Spleen (tissue), 11 donors: ENCODE data around the gene PRDX3. TPM values are rescaled to one million over a fixed set of nuclear protein-coding genes. Genes with fewer than 3 reads are reported as not detected.

ENCODE experiments used
- DNase-seq: peaks from one replicate; pipeline ENCODE4 v3.0.0-alpha.2; 2020
- H3K27ac ChIP-seq, 8 donors: fragments of 200-600 bp; sonication (generic) in 7 of 8; 1 replicate in 4 of 8; 2 replicates in 4 of 8; pipeline versions ENCODE4 v1.5.0 to v1.8.0; 2016 to 2021; ENCODE audit warnings: inconsistent platforms in 4 of 8, mild to moderate bottlenecking in 4 of 8, moderate library complexity in 1 of 8
- H3K27me3 ChIP-seq, 7 donors: fragments of 200-600 bp; sonication (generic) in 6 of 7; replicated peaks in 1 of 7; 1 replicate in 4 of 7; 2 replicates in 3 of 7; pipeline versions ENCODE4 v1.5.0 to v1.8.0; 2016 to 2021; ENCODE audit warnings: inconsistent platforms in 3 of 7, mild to moderate bottlenecking in 1 of 7
- H3K36me3 ChIP-seq, 6 donors: fragments of 200-600 bp; sonication (generic) in 5 of 6; 1 replicate in 4 of 6; 2 replicates in 2 of 6; pipeline versions ENCODE4 v1.5.0 to v1.8.0; 2016 to 2021; ENCODE audit warnings: inconsistent platforms in 2 of 6
- H3K4me1 ChIP-seq, 6 donors: fragments of 200-600 bp; sonication (generic) in 5 of 6; 1 replicate in 3 of 6; 2 replicates in 3 of 6; pipeline versions ENCODE4 v1.5.0 to v1.8.0; 2016 to 2021; ENCODE audit warnings: inconsistent platforms in 3 of 6
- H3K4me3 ChIP-seq, 8 donors: fragments of 200-600 bp; sonication (generic) in 7 of 8; 1 replicate in 4 of 8; 2 replicates in 4 of 8; pipeline versions ENCODE4 v1.5.0 to v1.8.0; 2016 to 2021; ENCODE audit warnings: inconsistent platforms in 4 of 8, mild to moderate bottlenecking in 4 of 8, moderate library complexity in 2 of 8
- H3K9me3 ChIP-seq, 8 donors: fragments of 200-600 bp; sonication (generic) in 7 of 8; 1 replicate in 4 of 8; 2 replicates in 4 of 8; pipeline versions ENCODE4 v1.5.0 to v1.8.0; 2016 to 2021; ENCODE audit warnings: inconsistent platforms in 4 of 8
- POLR2A ChIP-seq, 3 donors: fragments of 450-650 bp; IDR thresholded peaks; one replicate each; pipeline ENCODE4 v1.5.1; 2017; ENCODE audit warnings: antibody characterized with exemption in 3 of 3, mild to moderate bottlenecking in 1 of 3
- POLR2AphosphoS5 ChIP-seq, 3 donors: sonication (generic); formaldehyde crosslinking; IDR thresholded peaks; one replicate each; pipeline ENCODE4 v1.5.1; 2017; ENCODE audit warnings: antibody characterized with exemption in 3 of 3
- WGBS, 5 donors: extraction: QIAGEN DNeasy Blood & Tissue Kit in 3 of 5; methylation state at CpG; one replicate each; pipeline versions ENCODE4 v1.1.5 to v1.1.7; 2013 to 2018; 5-methylcytosine and 5-hydroxymethylcytosine counted together
- intact Hi-C: fragments of 100-400 bp; cut with DNase I; formaldehyde crosslinking; loops from one replicate; pipeline ENCODE4 v1.15.0; 2023; ENCODE audit warnings: low total_unique reads
- polyA plus RNA-seq, 3 donors: library from polyadenylated mRNA; stranded (reverse); fragments of 200-250 nt; gene quantifications; one replicate each; pipeline ENCODE4 v1.2.1, GENCODE V29; 2013
- total RNA-seq, 7 donors: library from RNA; depleted of rRNA in 3 of 7; stranded (reverse); fragments of >200 nt in 3 of 7; fragmentation: NEBNext Ultra II Directional in 4 of 7; extraction: Animal tissue kit (Norgen Biotek cat#: 25700) in 4 of 7; gene quantifications; one replicate each; pipeline versions ENCODE4 v1.1.0 to v1.2.1, GENCODE V29; 2016 to 2021
- TF ChIP-seq, protein P1 (sequence below), 11 experiments: fragments of 200-600 bp in 7 of 11; fragments of 450-650 bp in 4 of 11; sonication (generic) in 4 of 11; IDR thresholded peaks in 8 of 11; conservative IDR thresholded peaks in 3 of 11; 1 replicate in 7 of 11; 2 replicates in 4 of 11; pipeline versions ENCODE4 v1.4.0 to v1.8.0; 2016 to 2021; ENCODE audit warnings: antibody characterized with exemption in 11 of 11, inconsistent platforms in 4 of 11, mild to moderate bottlenecking in 1 of 11
- donor health status: healthy with polysubstance abuse.
- donor health status: DM: no; HTN: no; CAD: no; lungs with moderate emphysema.
- donor health status: DM: no; HTN: no; CAD: no.
- donor health status: Bipolar disorder and iron deficiency.
- donor health status: healthy.
- donor health status: DM: no; HTN: no; CAD: no.
- donor health status: DM: yes; HTN: yes; CAD: no.

PRDX3 gene
- total and polyA plus RNA-seq, 10 donors, result 61.9 to 138 (median 96.5) TPM

DNA sequence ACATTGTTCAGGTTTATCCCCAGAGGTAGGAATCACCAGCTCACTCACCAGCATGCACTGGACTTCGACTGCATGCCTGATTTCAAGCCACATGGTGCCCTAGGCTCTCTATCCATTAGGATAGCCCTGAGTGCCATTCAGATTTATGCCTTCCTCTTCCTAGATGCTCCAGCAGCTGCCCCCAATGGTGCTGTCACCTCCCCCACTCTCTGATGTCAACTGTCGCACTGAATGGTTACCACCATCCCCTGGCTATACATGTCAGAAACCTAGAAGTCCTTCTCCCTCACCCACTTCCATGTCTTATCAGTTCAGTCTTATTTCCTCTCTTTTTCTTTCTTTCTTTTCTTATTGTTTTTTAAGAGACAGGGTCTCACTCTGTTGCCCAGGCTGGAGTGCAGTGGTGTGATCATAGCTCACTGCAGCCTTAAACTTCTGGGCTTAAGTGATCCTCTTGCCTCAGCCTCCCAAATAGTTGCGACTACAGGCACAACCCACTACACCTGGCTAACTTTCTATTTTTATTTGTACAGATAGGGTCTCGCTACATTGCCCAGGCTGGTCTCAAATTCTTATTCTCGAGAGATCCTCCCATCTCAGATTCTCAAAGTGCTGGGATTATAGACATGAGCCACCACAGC is 16.0 kb downstream of the PRDX3 start:
- peaks cover 5 to 49% (median 22%) of the 10 kb centered on the region in 6 donors for H3K4me1 ChIP-seq
- 85 to 97% (median 91%) methylated on average over 5 of the region's 5 CpGs for WGBS, 5 donors
- H3K36me3 ChIP-seq, result peaks cover 0 to 59% (median 27%) of the 10 kb centered on the region in 6 donors
- no peak overlapping the region for H3K27ac ChIP-seq
- no peaks in the 10 kb centered on the region for H3K27me3 ChIP-seq
- TF ChIP-seq POLR2A (IDR thresholded peaks at IDR 0.05), result no peak
- no peak for TF ChIP-seq POLR2AphosphoS5 (IDR thresholded peaks at IDR 0.05)
- TF ChIP-seq, protein P1, sequence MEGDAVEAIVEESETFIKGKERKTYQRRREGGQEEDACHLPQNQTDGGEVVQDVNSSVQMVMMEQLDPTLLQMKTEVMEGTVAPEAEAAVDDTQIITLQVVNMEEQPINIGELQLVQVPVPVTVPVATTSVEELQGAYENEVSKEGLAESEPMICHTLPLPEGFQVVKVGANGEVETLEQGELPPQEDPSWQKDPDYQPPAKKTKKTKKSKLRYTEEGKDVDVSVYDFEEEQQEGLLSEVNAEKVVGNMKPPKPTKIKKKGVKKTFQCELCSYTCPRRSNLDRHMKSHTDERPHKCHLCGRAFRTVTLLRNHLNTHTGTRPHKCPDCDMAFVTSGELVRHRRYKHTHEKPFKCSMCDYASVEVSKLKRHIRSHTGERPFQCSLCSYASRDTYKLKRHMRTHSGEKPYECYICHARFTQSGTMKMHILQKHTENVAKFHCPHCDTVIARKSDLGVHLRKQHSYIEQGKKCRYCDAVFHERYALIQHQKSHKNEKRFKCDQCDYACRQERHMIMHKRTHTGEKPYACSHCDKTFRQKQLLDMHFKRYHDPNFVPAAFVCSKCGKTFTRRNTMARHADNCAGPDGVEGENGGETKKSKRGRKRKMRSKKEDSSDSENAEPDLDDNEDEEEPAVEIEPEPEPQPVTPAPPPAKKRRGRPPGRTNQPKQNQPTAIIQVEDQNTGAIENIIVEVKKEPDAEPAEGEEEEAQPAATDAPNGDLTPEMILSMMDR (IDR thresholded peaks at IDR 0.05 in 8 of 11, conservative IDR thresholded peaks at IDR 0.05 in 3 of 11), result no peak
- no peak for DNase-seq
- H3K9me3 ChIP-seq, result no peaks in the 10 kb centered on the region
- intact Hi-C loops, result no loop called here
- no peak overlapping the region for H3K4me3 ChIP-seq

DNA sequence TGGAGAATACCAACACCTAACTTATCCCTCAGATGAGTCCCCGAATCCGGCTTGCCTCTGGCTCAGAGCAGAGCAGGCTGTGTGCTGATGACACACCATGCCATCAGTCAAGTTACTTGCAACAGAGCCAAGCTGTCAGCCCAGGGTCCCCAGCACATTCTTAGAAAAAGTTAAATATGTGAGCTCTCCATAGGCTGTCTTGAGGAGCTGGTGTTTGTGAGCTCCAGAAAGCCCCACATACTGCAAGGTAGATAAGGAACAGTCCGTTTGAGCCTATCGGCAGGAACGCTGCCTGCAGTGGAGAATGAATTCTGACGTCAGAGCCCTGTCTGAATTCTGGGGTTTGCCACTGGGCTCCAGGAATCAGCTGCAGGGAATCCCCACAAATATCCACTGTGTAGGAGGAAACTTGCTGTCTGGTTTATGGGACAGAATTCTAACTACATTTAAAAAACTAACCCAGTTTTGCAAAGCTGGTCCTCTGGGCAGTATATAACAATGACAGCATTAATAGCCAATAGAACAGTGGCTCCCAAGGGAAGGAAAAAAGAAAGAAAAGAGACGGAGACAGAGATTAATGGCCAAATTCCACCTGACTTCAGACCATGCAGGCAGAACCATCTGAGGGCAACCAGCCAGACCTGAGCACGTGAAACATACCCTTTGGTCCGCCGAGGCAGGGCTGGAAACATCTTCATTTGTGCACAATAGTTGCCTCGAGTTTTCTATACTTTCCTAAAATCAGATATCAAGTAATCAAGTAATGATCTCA is 16.7 kb downstream of the PRDX3 start:
- H3K36me3 ChIP-seq, result peaks cover 0 to 60% (median 28%) of the 10 kb centered on the region in 6 donors
- H3K27ac ChIP-seq, result no peak overlapping the region
- no peak overlapping the region for H3K4me3 ChIP-seq
- H3K27me3 ChIP-seq, result no peaks in the 10 kb centered on the region
- 81 to 87% (median 84%) methylated on average over 11 of the region's 11 CpGs for WGBS, 5 donors
- TF ChIP-seq, protein P1 (IDR thresholded peaks at IDR 0.05 in 8 of 11, conservative IDR thresholded peaks at IDR 0.05 in 3 of 11), result no peak
- TF ChIP-seq POLR2AphosphoS5 (IDR thresholded peaks at IDR 0.05), result no peak
- no peak for TF ChIP-seq POLR2A (IDR thresholded peaks at IDR 0.05)
- intact Hi-C loops, result no loop called here
- no peaks in the 10 kb centered on the region for H3K9me3 ChIP-seq
- peaks cover 5 to 43% (median 21%) of the 10 kb centered on the region in 6 donors for H3K4me1 ChIP-seq
- no peak for DNase-seq

DNA sequence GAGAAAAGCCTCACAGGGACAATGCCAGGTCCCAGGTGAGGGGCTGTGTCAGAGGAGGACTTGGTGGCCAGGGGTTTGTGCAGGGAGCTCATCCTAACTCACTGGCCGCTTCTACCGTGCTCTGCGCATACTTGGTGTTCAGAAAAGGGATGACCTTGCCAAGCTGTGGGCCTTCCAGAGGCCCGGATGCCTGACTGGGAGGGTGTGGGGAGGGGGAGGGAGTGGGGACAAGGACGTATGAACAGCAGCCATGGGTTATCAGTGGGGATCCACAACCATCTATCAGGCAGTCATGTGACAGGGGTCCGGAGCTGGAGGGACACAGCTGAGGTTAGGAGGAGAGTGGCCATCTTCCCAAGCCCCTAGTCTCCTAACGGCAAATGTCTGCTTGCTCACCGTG is 19.3 kb downstream of the PRDX3 start:
- no peaks in the 10 kb centered on the region for H3K27me3 ChIP-seq
- no peak overlapping the region for H3K4me3 ChIP-seq
- intact Hi-C loops, result no loop called here
- peak overlapping the region in 3 of 8 donors; percentile 13 to 49 (median 42) for H3K27ac ChIP-seq
- DNase-seq, result no peak
- no peak for TF ChIP-seq POLR2AphosphoS5 (IDR thresholded peaks at IDR 0.05)
- TF ChIP-seq, protein P1 (IDR thresholded peaks at IDR 0.05 in 8 of 11, conservative IDR thresholded peaks at IDR 0.05 in 3 of 11), result no peak
- TF ChIP-seq POLR2A (IDR thresholded peaks at IDR 0.05), result no peak
- H3K9me3 ChIP-seq, result no peaks in the 10 kb centered on the region
- WGBS, 5 donors, result 70 to 90% (median 81%) methylated on average over 7 to 8 of the region's 8 CpGs
- peaks cover 0 to 22% (median 3%) of the 10 kb centered on the region in 6 donors for H3K4me1 ChIP-seq
- H3K36me3 ChIP-seq, result peaks cover 5 to 86% (median 50%) of the 10 kb centered on the region in 6 donors

DNA sequence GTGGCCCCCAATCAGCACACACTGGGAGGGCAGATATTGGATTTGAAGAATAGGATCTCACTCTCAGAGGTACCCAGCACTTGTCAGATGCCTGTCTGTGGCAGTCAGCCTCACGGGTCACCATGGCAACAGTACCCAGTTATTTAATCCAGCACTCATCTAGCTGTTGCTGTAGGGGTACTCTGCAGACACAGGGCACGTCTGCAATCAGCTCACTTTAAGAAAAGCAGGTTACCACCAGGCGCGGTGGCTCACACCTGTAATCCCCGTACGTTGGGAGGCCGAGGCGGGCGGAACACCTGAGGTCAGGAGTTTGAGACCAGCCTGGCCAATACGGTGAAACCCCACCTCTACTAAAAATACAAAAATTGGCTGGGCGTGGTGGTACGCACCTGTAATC is 25.0 kb downstream of the PRDX3 start:
- no peak overlapping the region for H3K4me3 ChIP-seq
- peaks cover 5 to 100% (median 77%) of the 10 kb centered on the region in 6 donors for H3K36me3 ChIP-seq
- no peaks in the 10 kb centered on the region for H3K4me1 ChIP-seq
- H3K27ac ChIP-seq, result no peak overlapping the region
- intact Hi-C loops, result no loop called here
- DNase-seq, result no peak
- no peaks in the 10 kb centered on the region for H3K9me3 ChIP-seq
- H3K27me3 ChIP-seq, result no peaks in the 10 kb centered on the region
- 95 to 97% (median 96%) methylated on average over 12 of the region's 12 CpGs for WGBS, 5 donors
- TF ChIP-seq POLR2AphosphoS5 (IDR thresholded peaks at IDR 0.05) (no peak), POLR2A (IDR thresholded peaks at IDR 0.05) (no peak)
- TF ChIP-seq, protein P1 (IDR thresholded peaks at IDR 0.05 in 8 of 11, conservative IDR thresholded peaks at IDR 0.05 in 3 of 11), result no peak
